GM11168 (cell line): ENCODE measurements around the gene RRP8.

Experiments used
- in situ Hi-C: fragments of 300-500 bp; cut with MboI; formaldehyde crosslinking; loops from one replicate; pipeline ENCODE4 v1.12.0; 2022; ENCODE audit warnings: low sequenced_read_pairs; ENCODE audit not compliant: unreplicated experiment

The RRP8 gene

GRCh38 chr11:6604790-6605189, 1.4 kb upstream of the RRP8 start:
- in situ Hi-C loops: no loop called here

GRCh38 chr11:6604081-6604626, 738 bp upstream of the RRP8 start:
- in situ Hi-C loops: no loop called here

- in situ Hi-C loops: no loop called here
These were observed 1.1 kb downstream of the RRP8 start for GRCh38 chr11:6602096-6602940.

- in situ Hi-C loops: no loop called here
These were observed 2.4 kb downstream of the RRP8 start for GRCh38 chr11:6601041-6601461.

- in situ Hi-C loops: no loop called here
These were observed 3.5 kb downstream of the RRP8 start for GRCh38 chr11:6599881-6600390.

GRCh38 chr11:6599449-6599848, 4.0 kb downstream of the RRP8 start:
- in situ Hi-C loops: no loop called here

GRCh38 chr11:6598555-6598954, 4.9 kb downstream of the RRP8 start:
- in situ Hi-C loops: no loop called here

GRCh38 chr11:6596239-6596877, 7.1 kb downstream of the RRP8 start:
- in situ Hi-C loops: no loop called here

GRCh38 chr11:6594142-6594768, 9.2 kb downstream of the RRP8 start:
- in situ Hi-C loops: no loop called here

- in situ Hi-C loops: no loop called here
These were observed 15.4 kb downstream of the RRP8 start for GRCh38 chr11:6588018-6588417.

- in situ Hi-C loops: no loop called here
These were observed 16.0 kb downstream of the RRP8 start for GRCh38 chr11:6587360-6587953.

- in situ Hi-C loops: no loop called here
These were observed 16.7 kb downstream of the RRP8 start for GRCh38 chr11:6586434-6587359.

- in situ Hi-C loops: no loop called here
These were observed 18.9 kb downstream of the RRP8 start for GRCh38 chr11:6584528-6584927.

- in situ Hi-C loops: no loop called here
These were observed 19.8 kb downstream of the RRP8 start for GRCh38 chr11:6583584-6583983.

GRCh38 chr11:6579681-6580080, 23.7 kb downstream of the RRP8 start:
- in situ Hi-C loops: no loop called here

GRCh38 chr11:6578134-6578533, 25.3 kb downstream of the RRP8 start:
- in situ Hi-C loops: no loop called here

GRCh38 chr11:6576471-6577373, 26.7 kb downstream of the RRP8 start:
- in situ Hi-C loops: no loop called here
